ENCODE results near the gene P2RX7. TPM values are rescaled to one million over a fixed set of nuclear protein-coding genes. Genes with fewer than 3 reads are reported as not detected.

P2RX7 gene
- total and polyA plus RNA-seq, 2 donors (not counting 3 experiments of a cell fraction or from before 2014, with no cell fraction given) = 1.3 to 8.1 TPM

GRCh38 chr12:121217761-121218160 lies 85.1 kb downstream of the P2RX7 start:
- H3K4me2 ChIP-seq (ENCODE audit: insufficient read depth, low read length) = no peak overlapping the region
- H3K4me3 ChIP-seq (replicated peaks in 1 of 3; ENCODE audit: insufficient read depth in 1 of 3, low read depth in 1 of 3, low read length in 3 of 3) = no peak overlapping the region
- peaks cover 0 to 5% of the 10 kb centered on the region in 2 experiments for H3K36me3 ChIP-seq (ENCODE audit: control insufficient read depth in 2 of 2, extremely low read depth in 1 of 2, insufficient read depth in 2 of 2, low read length in 2 of 2)
- H3K79me2 ChIP-seq (ENCODE audit: control insufficient read depth, insufficient read depth, low read length) = no peaks in the 10 kb centered on the region
- H3K4me1 ChIP-seq (ENCODE audit: control insufficient read depth, extremely low read depth, insufficient read depth, low read length) = peaks cover 15% of the 10 kb centered on the region
- TF ChIP-seq EZH2 (IDR thresholded peaks at IDR 0.05; ENCODE audit: borderline replicate concordance, low read depth, low read length, severe bottlenecking) = no peak
- TF ChIP-seq CTCF (IDR thresholded peaks at IDR 0.05; ENCODE audit: extremely low read depth in 1 of 2, insufficient read depth in 1 of 2, low read depth in 1 of 2, low read length in 2 of 2) = no peak
- TF ChIP-seq POLR2A (IDR thresholded peaks at IDR 0.05; ENCODE audit: low read depth, low read length) = no peak
- TF ChIP-seq GATA2 (IDR thresholded peaks at IDR 0.05; ENCODE audit: insufficient read depth, insufficient read length, low read depth, low read length) = no peak
- TF ChIP-seq, protein P1, sequence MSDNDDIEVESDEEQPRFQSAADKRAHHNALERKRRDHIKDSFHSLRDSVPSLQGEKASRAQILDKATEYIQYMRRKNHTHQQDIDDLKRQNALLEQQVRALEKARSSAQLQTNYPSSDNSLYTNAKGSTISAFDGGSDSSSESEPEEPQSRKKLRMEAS (IDR thresholded peaks at IDR 0.05; ENCODE audit: insufficient read depth, insufficient read length) = no peak
- TF ChIP-seq JUN (IDR thresholded peaks at IDR 0.05; ENCODE audit: borderline replicate concordance, insufficient read depth, insufficient read length, low read depth) = no peak
- TF ChIP-seq MYC (IDR thresholded peaks at IDR 0.05; ENCODE audit: low read depth, low read length) = no peak
- no peak for TF ChIP-seq POLR2AphosphoS5 (IDR thresholded peaks at IDR 0.05; ENCODE audit: insufficient read depth, low read depth, low read length)
- no peak for TF ChIP-seq FOS (IDR thresholded peaks at IDR 0.05; ENCODE audit: borderline replicate concordance, insufficient read depth, low read length)
- FAIRE-seq (no peak), DNase-seq (ENCODE audit: low read depth, low spot score) (no peak)
- no peak overlapping the region for H2AFZ ChIP-seq (ENCODE audit: low read depth, low read length)
- intact Hi-C loops (cut with micrococcal nuclease) = no loop called here
- no peaks in the 10 kb centered on the region for H3K9me3 ChIP-seq (replicated peaks; ENCODE audit: control insufficient read depth, insufficient read depth, low read length)
- BruUV-seq (replicated peaks) = no TSS peak
- H3K27me3 ChIP-seq (ENCODE audit: control insufficient read depth in 2 of 2, insufficient read depth in 2 of 2, low read length in 2 of 2) = no peaks in the 10 kb centered on the region
- no peaks in the 10 kb centered on the region for H4K20me1 ChIP-seq (replicated peaks; ENCODE audit: control insufficient read depth, extremely low read depth, insufficient read depth, low read length)
- H3K9ac ChIP-seq (replicated peaks; ENCODE audit: extremely low read depth, insufficient read depth, low read length) = no peak overlapping the region
- dilution Hi-C loops (cut with MboI; ENCODE audit: extremely low pct_ligation_motif_present, low sequenced_read_pairs) = no loop called here
- no peaks in the 10 kb centered on the region for H3K9me1 ChIP-seq (replicated peaks; ENCODE audit: control insufficient read depth, extremely low read depth, insufficient read depth, low read length)
- CTCF ChIA-PET = interaction anchor here (1.3 kb wide), 2 partner anchors 122 to 158 kb away, joined by 3 to 4 read pairs; no protein-coding TSS in a partner anchor
- H3K27ac ChIP-seq (ENCODE audit: insufficient read depth, low read depth, low read length) = no peak overlapping the region
- POLR2A ChIA-PET = no interaction called here

Data from endothelial cell of umbilical vein (primary cell).